HCT116 (cell line): ENCODE measurements around the gene TNS2.

Experiments used
- CEBPB ChIP-seq: IDR thresholded peaks from 2 replicates; pipeline ENCODE4 v1.6.1; 2012; ENCODE audit warnings: low read depth
- JUND ChIP-seq: IDR thresholded peaks from 2 replicates; pipeline ENCODE4 v1.6.1; 2012
- POLR2A ChIP-seq: IDR thresholded peaks from 2 replicates; pipeline ENCODE4 v1.7.0; 2011; ENCODE audit warnings: borderline replicate concordance; ENCODE audit not compliant: insufficient read depth, insufficient read length; ENCODE audit errors: extremely low read depth
- RAD21 ChIP-seq: IDR thresholded peaks from 2 replicates; pipeline ENCODE4 v1.6.1; 2012; ENCODE audit warnings: low read depth, mild to moderate bottlenecking
- ZNF274 ChIP-seq: fragments of 200-500 bp; sonication (Bioruptor generic); IDR thresholded peaks from 2 replicates; pipeline ENCODE4 v1.6.1; 2014; ENCODE audit warnings: mild to moderate bottlenecking, low read depth, low read length, inconsistent platforms
- TF ChIP-seq, protein P1 (sequence below), 3 experiments: fragments of 200-600 bp in 1 of 3; sonication (generic) in 1 of 3; IDR thresholded peaks in 2 of 3; conservative IDR thresholded peaks in 1 of 3; 2 replicates each; pipeline ENCODE4 v1.5.1; 2012 to 2017; ENCODE audit warnings: low read depth in 2 of 3, low read length in 2 of 3, antibody characterized with exemption in 1 of 3, borderline replicate concordance in 1 of 3, control low read depth in 1 of 3, mild to moderate bottlenecking in 1 of 3, mixed read lengths in 1 of 3, mixed run types in 1 of 3, moderate library complexity in 1 of 3; ENCODE audit not compliant: insufficient read depth in 1 of 3
- TF ChIP-seq, protein P2 (sequence below): IDR thresholded peaks from 2 replicates; pipeline ENCODE4 v1.6.1; 2012; ENCODE audit warnings: low read depth

DNA sequence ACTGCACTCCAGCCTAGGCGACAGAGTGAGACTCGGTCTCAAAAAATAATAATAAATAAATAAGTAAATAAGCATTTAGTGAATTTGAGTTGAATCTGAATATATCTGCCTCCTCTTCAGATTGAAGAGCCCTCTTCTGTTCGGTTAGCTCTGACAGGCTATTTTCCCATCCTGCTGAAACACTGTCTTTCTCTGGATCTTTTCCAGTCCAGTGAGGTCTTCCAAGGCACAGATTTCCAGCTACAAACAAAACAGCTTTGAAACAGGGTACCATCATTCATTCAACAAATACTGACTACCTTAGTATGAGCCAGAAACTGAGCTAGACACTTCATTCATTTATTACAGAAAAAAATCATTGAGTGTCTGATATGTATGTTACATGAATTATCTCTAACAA, 36.5 kb downstream of the TNS2 start:
- TF ChIP-seq POLR2A (no peak), ZNF274 (no peak), CEBPB (no peak), JUND (no peak), RAD21 (no peak)
- TF ChIP-seq, protein P1, sequence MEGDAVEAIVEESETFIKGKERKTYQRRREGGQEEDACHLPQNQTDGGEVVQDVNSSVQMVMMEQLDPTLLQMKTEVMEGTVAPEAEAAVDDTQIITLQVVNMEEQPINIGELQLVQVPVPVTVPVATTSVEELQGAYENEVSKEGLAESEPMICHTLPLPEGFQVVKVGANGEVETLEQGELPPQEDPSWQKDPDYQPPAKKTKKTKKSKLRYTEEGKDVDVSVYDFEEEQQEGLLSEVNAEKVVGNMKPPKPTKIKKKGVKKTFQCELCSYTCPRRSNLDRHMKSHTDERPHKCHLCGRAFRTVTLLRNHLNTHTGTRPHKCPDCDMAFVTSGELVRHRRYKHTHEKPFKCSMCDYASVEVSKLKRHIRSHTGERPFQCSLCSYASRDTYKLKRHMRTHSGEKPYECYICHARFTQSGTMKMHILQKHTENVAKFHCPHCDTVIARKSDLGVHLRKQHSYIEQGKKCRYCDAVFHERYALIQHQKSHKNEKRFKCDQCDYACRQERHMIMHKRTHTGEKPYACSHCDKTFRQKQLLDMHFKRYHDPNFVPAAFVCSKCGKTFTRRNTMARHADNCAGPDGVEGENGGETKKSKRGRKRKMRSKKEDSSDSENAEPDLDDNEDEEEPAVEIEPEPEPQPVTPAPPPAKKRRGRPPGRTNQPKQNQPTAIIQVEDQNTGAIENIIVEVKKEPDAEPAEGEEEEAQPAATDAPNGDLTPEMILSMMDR (IDR thresholded peaks at IDR 0.05 in 2 of 3, conservative IDR thresholded peaks at IDR 0.05 in 1 of 3; ENCODE audit: borderline replicate concordance in 1 of 3, insufficient read depth in 1 of 3, low read depth in 2 of 3, low read length in 2 of 3), result no peak
- TF ChIP-seq, protein P2, sequence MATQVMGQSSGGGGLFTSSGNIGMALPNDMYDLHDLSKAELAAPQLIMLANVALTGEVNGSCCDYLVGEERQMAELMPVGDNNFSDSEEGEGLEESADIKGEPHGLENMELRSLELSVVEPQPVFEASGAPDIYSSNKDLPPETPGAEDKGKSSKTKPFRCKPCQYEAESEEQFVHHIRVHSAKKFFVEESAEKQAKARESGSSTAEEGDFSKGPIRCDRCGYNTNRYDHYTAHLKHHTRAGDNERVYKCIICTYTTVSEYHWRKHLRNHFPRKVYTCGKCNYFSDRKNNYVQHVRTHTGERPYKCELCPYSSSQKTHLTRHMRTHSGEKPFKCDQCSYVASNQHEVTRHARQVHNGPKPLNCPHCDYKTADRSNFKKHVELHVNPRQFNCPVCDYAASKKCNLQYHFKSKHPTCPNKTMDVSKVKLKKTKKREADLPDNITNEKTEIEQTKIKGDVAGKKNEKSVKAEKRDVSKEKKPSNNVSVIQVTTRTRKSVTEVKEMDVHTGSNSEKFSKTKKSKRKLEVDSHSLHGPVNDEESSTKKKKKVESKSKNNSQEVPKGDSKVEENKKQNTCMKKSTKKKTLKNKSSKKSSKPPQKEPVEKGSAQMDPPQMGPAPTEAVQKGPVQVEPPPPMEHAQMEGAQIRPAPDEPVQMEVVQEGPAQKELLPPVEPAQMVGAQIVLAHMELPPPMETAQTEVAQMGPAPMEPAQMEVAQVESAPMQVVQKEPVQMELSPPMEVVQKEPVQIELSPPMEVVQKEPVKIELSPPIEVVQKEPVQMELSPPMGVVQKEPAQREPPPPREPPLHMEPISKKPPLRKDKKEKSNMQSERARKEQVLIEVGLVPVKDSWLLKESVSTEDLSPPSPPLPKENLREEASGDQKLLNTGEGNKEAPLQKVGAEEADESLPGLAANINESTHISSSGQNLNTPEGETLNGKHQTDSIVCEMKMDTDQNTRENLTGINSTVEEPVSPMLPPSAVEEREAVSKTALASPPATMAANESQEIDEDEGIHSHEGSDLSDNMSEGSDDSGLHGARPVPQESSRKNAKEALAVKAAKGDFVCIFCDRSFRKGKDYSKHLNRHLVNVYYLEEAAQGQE, result no peak
